Kidney (tissue), 14 donors: ENCODE data around the gene SMARCD2. TPM values are rescaled to one million over a fixed set of nuclear protein-coding genes. Genes with fewer than 3 reads are reported as not detected.
"Not testable (repeated sequence)": the region's sequence is repeated elsewhere in the genome, so short reads cannot be mapped to it uniquely, and the experiment has no call there.

Experiments
- DNase-seq, 5 donors: peaks; one replicate each; pipeline ENCODE4 v3.0.0-alpha.2; 2013 to 2020
- FAIRE-seq: peaks from 2 replicates; lab custom pipeline; 2012; peaks lifted over from hg19 to GRCh38; lab: Jason Lieb, UNC
- H3K27ac ChIP-seq, 2 donors: one replicate each; pipeline ENCODE4 v1.7.0; 2013; ENCODE audit warnings: low read depth in 2 of 2, low read length in 2 of 2, inconsistent platforms in 1 of 2
- H3K27me3 ChIP-seq: one replicate; pipeline ENCODE4 v1.7.1; 2013; ENCODE audit warnings: low read length, inconsistent platforms; ENCODE audit not compliant: control insufficient read depth, insufficient read depth
- H3K36me3 ChIP-seq, 3 donors: one replicate each; pipeline versions ENCODE4 v1.7.0 to v1.7.1; 2013; ENCODE audit warnings: low read length in 3 of 3, control low read depth in 1 of 3, inconsistent platforms in 1 of 3; ENCODE audit not compliant: insufficient read depth in 3 of 3, control insufficient read depth in 2 of 3
- H3K4me1 ChIP-seq, 3 donors: one replicate each; pipeline versions ENCODE4 v1.7.0 to v1.7.1; 2013; ENCODE audit warnings: low read length in 3 of 3, inconsistent platforms in 1 of 3, low read depth in 1 of 3; ENCODE audit not compliant: control insufficient read depth in 2 of 3, insufficient read depth in 2 of 3
- H3K4me3 ChIP-seq, 3 donors: one replicate each; pipeline versions ENCODE4 v1.7.0 to v1.8.1; 2013; ENCODE audit warnings: low read length in 3 of 3, control low read depth in 1 of 3, inconsistent platforms in 1 of 3
- H3K9ac ChIP-seq, 3 donors: one replicate each; pipeline versions ENCODE4 v1.7.0 to v1.7.1; 2013; ENCODE audit warnings: low read length in 3 of 3, control low read depth in 1 of 3, inconsistent platforms in 1 of 3
- H3K9me3 ChIP-seq, 3 donors: one replicate each; pipeline versions ENCODE4 v1.7.0 to v1.7.1; 2013; ENCODE audit warnings: low read length in 3 of 3, control low read depth in 1 of 3, inconsistent platforms in 1 of 3; ENCODE audit not compliant: control insufficient read depth in 2 of 3, insufficient read depth in 1 of 3
- CTCF ChIP-seq: IDR thresholded peaks from 3 replicates; pipeline ENCODE4 v1.5.1; 2012; ENCODE audit warnings: mild to moderate bottlenecking, moderate library complexity, borderline replicate concordance; ENCODE audit not compliant: insufficient read depth; ENCODE audit errors: extremely low read depth
- intact Hi-C: fragments of 100-400 bp; cut with DNase I; formaldehyde crosslinking; loops from one replicate; pipeline ENCODE4 v1.11.1; 2022
- polyA plus RNA-seq: library from polyadenylated mRNA; stranded (reverse); fragments of 350-450 nt; fragmentation: Illumina TruSeq; extraction: RNeasy Lipid Tissue Mini Kit (QIAGEN cat#74804); gene quantifications from one replicate; pipeline ENCODE4 v1.2.3, GENCODE V29; 2014; ENCODE audit warnings: low read depth, low replicate concordance; ENCODE audit not compliant: insufficient read depth
- total RNA-seq: library from RNA; stranded (reverse); fragmentation: NEBNext Ultra II Directional; extraction: Animal tissue kit (Norgen Biotek cat#: 25700); gene quantifications from one replicate; pipeline ENCODE4 v1.2.1, GENCODE V29; 2021
- donor health status: control.
- donor health status: control.
- donor health status: control.
- donor health status: control.
- donor health status: control.
- donor health status: DM: yes; HTN: yes; CAD: no.
- donor health status: Normal renal cell carcinoma (clear cell type).

Gene SMARCD2
- total and polyA plus RNA-seq, 2 donors from 2014 or later = 39.9 to 65.1 TPM

GRCh38 chr17:63843910-63844677 lies 1.6 kb upstream of the SMARCD2 start:
- Histone ChIP-seq H3K36me3 (no peaks in the 10 kb centered on the region), H3K9me3 (no peaks in the 10 kb centered on the region), H3K4me1 (peaks cover 4 to 22% (median 19%) of the 10 kb centered on the region in 3 donors), H3K27me3 (no peaks in the 10 kb centered on the region), H3K4me3 (peak overlapping the region in 1 of 3 donors; percentile 76), H3K9ac (no peak overlapping the region), H3K27ac (peak overlapping the region; percentile 91 to 92)
- intact Hi-C loops = no loop called here
- FAIRE-seq (no peak), DNase-seq (no peak)
- no peak for TF ChIP-seq CTCF

GRCh38 chr17:63843387-63843888 lies 953 bp upstream of the SMARCD2 start:
- H3K27ac ChIP-seq = peak overlapping the region; percentile 91 to 92
- H3K27me3 ChIP-seq, H3K9me3 ChIP-seq, intact Hi-C loops, H3K36me3 ChIP-seq, FAIRE-seq: not testable (repeated sequence)
- DNase-seq = peak; percentile 32 to 82 (median 76)
- H3K9ac ChIP-seq = peak overlapping the region in 2 of 3 donors; percentile 41 to 76
- peak overlapping the region; percentile 75 to 88 (median 76) for H3K4me3 ChIP-seq
- peaks cover 4 to 25% (median 21%) of the 10 kb centered on the region in 3 donors for H3K4me1 ChIP-seq

- FAIRE-seq (no peak), DNase-seq (peak in 4 of 5 donors; percentile 54 to 86 (median 78))
- H3K9ac ChIP-seq = peak overlapping the region; percentile 72 to 94 (median 76)
- peak overlapping the region; percentile 66 to 89 for H3K27ac ChIP-seq
- intact Hi-C loops = no loop called here
- no peaks in the 10 kb centered on the region for H3K9me3 ChIP-seq
- no peak for TF ChIP-seq CTCF
- peaks cover 4 to 32% (median 21%) of the 10 kb centered on the region in 3 donors for H3K4me1 ChIP-seq
- H3K4me3 ChIP-seq = peak overlapping the region; percentile 74 to 90 (median 77)
- H3K27me3 ChIP-seq = no peaks in the 10 kb centered on the region
- H3K36me3 ChIP-seq = no peaks in the 10 kb centered on the region
Measured at GRCh38 chr17:63842173-63842539, 329 bp downstream of the SMARCD2 start.
